GM21526 (cell line): ENCODE results near the gene MS4A4E.
"Not testable (repeated sequence)": the region's sequence is repeated elsewhere in the genome, so short reads cannot be mapped to it uniquely, and the experiment has no call there.

Source experiments
- ATAC-seq: cut with Tn5 transposase; IDR thresholded peaks from one replicate; pipeline ENCODE4 v1.9.1; 2021; ENCODE audit warnings: moderate library complexity; ENCODE audit not compliant: unreplicated experiment, low FRiP score

The MS4A4E gene

DNA sequence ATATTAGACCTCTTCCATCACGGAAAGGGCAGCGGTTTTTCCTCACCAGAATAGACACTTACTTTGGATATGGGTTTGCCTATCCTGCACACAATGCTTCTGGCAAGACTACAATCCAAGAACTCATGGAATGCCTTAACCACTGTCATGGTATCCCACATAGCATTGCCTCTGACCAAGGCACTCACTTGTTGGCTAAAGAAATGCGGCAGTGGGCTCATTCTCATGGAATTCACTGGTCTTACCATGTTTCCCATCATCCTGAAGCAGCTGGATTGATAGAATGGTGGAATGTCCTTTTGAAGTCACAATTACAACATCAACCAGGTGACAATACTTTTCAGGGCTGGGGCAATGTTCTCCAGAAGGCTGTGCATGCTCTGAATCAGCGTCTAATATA, 20.8 kb downstream of the MS4A4E start:
- no peak for ATAC-seq

DNA sequence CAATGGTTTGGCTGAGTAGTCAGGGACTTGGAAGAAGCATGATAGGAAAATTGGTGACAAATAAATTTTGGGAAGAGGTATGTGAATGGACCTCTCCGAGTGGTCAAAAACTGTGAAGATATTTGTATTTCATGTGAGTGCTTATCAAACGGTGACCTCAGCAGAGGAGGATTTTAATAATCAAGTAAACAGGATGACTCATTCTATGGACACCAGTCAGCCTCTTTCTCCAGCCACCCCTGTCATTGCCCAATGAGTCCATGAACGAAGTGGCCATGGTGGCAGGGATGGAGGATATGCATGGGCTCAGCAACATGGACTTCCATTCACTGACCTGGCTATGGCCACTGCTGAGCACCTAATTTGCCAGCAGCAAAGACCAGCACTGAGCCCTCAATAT, 21.2 kb downstream of the MS4A4E start:
- ATAC-seq: no peak

- ATAC-seq: no peak
Measured at GRCh38 chr11:60221181-60221580, 21.8 kb downstream of the MS4A4E start.

DNA sequence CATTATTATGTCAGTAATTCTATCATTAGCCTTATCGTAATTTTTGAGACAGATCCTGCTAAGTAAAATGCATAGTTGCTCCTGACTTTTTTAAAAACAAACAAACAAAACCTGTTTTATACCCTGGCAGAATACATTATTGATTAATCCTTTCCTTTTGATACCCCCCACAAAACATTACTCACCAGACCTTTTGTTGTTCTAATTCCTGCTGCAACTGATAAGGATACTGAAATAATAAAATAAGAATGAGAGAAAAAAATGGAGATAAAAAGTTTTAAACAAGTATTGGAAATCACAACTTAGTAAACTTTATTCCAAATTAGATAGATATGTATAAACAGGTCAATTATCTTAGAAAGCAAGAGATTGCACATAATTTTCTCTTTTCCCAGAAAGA, 28.6 kb downstream of the MS4A4E start:
- ATAC-seq: no peak

DNA sequence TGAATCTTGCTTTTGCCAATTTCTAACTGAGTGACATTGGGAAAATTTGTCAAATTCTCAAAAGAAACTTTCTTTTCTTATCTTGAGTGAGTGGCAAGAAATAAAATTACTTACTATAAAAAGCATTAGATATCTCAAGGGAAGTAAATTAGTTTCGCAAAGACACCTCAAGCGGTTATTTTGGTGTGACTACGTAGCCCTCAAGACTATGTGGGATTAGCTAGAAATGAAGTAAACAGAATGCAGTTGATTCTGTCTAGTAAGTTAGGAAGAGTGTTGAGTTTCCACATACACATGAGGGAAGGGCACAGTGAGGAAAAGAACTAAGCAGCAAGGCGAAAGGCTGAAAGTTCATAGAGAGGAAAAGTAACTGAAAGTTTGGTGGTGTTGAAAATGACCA, 31.7 kb downstream of the MS4A4E start:
- ATAC-seq: no peak

DNA sequence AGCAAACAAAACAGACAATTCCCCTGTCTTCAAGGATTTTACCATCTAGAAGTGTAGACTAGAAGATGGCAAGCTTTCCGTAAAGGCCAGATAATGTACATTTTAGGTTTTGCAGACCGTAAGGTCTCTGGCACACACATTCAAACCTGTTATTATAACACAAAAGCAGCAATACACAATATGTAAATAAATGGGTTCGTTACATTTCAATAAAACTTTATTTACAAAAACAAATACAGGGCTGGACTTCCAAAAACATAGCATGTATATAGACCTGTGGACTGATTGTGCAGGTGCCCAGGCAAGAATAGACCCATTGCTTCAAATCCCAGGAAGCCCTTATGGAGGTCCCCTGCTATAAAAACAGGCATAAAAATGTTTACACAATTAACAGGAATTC, 33.0 kb downstream of the MS4A4E start:
- no peak for ATAC-seq

GRCh38 chr11:60208951-60209350, 34.0 kb downstream of the MS4A4E start:
- no peak for ATAC-seq

DNA sequence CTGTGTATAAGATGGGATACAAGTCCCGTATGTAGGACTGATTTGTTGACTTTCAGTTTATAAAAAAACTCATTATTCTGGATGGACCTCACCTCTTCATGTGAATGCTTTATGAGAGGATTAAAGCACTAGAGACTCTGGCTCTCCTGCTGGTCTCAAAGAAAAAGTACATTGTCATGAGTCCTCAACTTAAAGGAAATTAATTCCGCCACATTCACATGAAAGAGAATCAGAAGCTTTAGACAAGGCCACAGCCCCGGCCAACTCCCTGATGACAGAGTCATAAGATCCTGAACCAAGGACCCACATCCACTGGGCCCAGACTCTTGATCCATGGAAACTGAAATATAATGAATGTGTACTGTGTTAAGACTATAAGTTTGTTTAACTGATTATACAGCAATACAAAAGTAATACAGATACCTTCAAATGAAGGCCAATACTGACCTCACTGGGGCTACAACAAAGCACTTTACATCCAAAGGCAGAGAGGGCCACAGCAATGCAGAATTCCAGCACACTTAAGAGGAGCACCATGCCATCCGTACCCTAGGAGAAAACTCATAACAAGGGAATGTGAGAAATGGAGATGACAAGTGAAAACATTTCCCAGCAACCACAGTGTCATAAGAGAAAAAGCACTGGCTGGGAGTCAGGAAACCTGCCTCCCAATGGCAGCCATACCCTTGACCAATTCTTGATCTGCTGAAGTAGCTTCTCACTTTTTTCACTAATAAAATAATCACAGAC, 34.6 kb downstream of the MS4A4E start:
- ATAC-seq: no peak

DNA sequence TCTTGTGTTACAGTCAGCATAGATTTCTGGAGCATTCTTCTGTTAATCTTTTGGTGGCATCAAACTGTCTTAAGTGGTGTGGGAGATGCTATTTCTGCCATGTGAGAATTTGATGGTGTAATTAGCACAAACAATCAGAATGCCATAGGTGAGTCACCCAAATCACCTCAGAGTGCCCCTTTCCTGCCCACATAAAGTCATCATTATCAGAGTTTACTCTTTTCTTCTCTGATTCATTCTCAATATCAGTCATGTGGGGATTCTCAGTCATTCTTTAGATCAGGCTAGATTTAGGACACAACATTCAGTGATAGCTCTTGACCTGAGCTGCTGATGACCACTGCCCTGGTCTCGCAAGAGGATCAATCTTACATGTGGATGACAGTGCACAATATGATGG, 36.3 kb downstream of the MS4A4E start:
- no peak for ATAC-seq

GRCh38 chr11:60204922-60205321, 38.0 kb downstream of the MS4A4E start:
- ATAC-seq: no peak

DNA sequence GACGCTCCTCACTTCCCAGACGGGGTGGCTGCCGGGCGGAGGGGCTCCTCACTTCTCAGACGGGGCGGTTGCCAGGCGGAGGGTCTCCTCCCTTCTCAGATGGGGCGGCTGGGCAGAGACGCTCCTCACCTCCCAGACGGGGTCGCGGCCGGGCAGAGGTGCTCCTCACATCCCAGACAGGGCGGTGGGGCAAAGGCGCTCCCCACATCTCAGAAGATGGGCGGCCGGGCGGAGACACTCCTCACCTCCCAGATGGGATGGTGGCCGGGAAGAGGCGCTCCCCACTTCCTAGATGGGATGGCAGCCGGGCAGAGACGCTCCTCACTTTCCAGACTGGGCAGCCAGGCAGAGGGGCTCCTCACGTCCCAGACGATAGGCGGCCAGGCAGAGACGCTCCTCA, 41.6 kb downstream of the MS4A4E start:
- ATAC-seq: not testable (repeated sequence)

DNA sequence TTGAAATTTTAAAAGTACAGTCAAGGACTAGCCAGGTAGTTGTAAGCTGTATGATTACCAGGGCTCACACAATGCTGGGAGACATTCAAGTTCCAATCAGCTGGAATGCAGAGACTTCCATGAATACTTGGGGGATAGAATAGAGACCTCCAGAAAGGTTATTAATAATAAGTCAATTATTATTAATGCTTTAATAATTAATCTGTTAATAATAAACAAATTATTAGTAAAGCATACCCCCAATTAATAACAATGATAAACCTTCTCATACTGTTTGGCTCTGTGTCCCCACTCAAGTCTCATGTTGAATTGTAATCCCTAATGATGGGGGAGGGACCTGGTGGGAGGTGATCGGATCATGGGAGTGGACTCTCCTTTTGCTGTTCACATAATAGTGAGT, 45.5 kb downstream of the MS4A4E start:
- ATAC-seq: no peak

DNA sequence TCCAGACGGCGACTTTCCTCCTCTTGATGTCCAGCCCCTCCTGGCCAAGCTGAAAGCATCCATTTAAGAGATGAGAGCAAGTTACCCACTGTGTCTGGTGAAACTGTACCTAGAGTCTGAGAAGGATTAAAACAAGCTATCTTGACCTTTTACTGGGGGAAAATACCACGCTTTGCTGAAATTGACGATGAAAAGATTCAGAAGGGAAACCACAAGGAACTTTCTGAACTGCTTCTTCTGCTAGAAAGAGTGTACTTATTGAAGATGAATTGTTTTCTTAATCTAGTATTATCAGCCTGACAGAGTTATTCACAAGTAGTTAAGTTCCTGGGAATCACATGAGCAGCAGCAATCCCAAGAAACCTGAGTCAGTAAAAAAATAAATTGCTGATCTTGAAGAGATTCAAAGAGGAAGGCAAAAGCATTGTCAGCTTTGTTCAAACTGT, 47.0 kb downstream of the MS4A4E start:
- peak; percentile 49 for ATAC-seq

GRCh38 chr11:60194511-60194910, 48.4 kb downstream of the MS4A4E start:
- no peak for ATAC-seq

GRCh38 chr11:60193687-60194433, 49.1 kb downstream of the MS4A4E start:
- ATAC-seq: peak; percentile 97

DNA sequence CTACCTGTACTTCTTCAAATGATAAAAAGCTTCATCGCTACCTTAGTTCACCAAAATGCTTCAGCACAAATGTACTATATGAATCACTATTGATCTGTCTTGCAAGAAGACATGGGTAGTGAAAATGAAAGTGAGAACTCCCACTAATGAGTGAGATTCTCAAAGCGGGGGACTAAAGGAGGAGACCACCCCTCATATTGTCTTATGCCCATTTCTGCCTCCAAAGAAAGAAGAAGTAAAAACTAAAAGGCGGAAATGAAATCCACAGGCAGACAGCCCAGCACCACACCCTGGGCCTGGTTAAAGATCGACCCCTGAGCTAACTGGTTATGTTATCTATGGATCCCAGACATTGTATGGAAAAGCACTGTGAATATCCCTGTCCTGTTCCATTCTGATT, 50.4 kb downstream of the MS4A4E start:
- ATAC-seq: not testable (repeated sequence)

GRCh38 chr11:60188481-60188880, 54.5 kb downstream of the MS4A4E start:
- not testable (repeated sequence) for ATAC-seq

GRCh38 chr11:60186128-60186527, 56.8 kb downstream of the MS4A4E start:
- ATAC-seq: not testable (repeated sequence)

GRCh38 chr11:60185512-60185827, 57.5 kb downstream of the MS4A4E start:
- not testable (repeated sequence) for ATAC-seq

- ATAC-seq: peak; percentile 59
Measured at GRCh38 chr11:60184824-60185511, 58.0 kb downstream of the MS4A4E start.

GRCh38 chr11:60183591-60184205, 59.2 kb downstream of the MS4A4E start:
- no peak for ATAC-seq
